HG02642 (cell line): ENCODE data around the gene SMIM10L2A.
"Not testable (repeated sequence)": the region's sequence is repeated elsewhere in the genome, so short reads cannot be mapped to it uniquely, and the experiment has no call there.

ENCODE experiments used
- ATAC-seq: cut with Tn5 transposase; IDR thresholded peaks from one replicate; pipeline ENCODE4 v1.9.1; 2021; ENCODE audit warnings: mild to moderate bottlenecking; ENCODE audit not compliant: unreplicated experiment, poor library complexity

SMIM10L2A gene

DNA sequence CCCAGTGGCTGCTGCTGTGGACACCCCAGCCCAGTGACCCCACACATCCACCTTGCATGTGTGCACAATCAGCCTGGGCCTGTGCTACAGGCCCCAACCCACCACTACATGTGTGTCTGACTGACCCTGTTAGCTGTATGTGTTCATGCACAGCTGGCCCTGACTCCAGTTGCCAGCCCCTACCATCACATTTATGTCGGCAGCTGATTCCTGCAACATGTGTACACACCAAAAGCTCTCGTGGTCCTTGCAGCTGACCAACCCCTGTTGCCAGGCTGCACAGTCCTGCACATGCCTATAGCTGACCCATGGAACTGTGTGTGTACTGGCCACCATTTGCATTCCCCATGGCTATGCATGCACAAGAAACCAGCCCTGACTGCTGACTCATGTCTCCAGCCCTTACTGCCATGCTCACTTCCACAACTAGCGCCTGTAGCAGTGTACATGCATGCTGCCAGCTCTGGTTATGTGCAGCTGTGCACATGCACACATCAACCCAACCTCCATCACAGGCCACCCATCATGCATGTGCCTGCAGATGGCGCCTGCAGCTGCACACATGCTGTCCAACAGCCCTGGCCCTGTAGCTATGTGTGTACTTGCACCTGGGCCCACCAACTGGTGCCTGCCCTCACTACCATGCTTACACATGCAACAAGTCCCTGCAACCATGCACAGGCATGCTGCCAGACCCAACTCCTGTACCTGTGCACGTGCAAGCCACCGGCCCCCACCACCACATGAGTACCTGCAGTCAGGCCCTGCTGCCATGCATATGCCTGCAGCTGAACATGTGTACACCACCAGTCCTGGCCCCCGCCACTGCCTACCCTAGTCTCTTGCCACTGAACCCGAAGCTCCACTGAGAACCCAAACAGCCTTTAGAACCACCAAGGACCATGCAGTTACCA lies 28.1 kb downstream of the SMIM10L2A start:
- ATAC-seq: no peak

GRCh38 chrX:135453381-135453780 lies 31.6 kb downstream of the SMIM10L2A start:
- no peak for ATAC-seq

- no peak for ATAC-seq
Measured at GRCh38 chrX:135454816-135455215, 33.1 kb downstream of the SMIM10L2A start.

GRCh38 chrX:135461756-135462155 lies 40.0 kb downstream of the SMIM10L2A start:
- ATAC-seq: not testable (repeated sequence)

DNA sequence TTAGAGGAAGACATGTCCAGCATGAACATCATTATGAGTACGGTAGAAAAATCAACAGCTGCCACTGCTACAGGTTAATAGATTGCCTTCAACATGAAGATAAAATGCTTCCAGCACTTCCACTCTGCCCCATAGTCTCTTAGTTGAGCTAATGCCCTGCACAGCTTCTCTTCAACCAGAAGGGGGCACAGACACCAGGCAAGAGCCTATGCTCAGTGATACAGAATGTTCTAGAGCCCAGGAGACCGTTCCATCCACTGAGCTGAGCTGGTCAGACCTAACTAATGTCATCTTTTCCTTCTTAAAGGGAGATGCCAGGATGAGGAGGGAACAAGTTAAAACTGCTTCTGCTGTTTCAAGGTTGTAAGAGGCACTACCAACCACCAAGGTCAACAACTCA lies 42.2 kb downstream of the SMIM10L2A start:
- no peak for ATAC-seq

DNA sequence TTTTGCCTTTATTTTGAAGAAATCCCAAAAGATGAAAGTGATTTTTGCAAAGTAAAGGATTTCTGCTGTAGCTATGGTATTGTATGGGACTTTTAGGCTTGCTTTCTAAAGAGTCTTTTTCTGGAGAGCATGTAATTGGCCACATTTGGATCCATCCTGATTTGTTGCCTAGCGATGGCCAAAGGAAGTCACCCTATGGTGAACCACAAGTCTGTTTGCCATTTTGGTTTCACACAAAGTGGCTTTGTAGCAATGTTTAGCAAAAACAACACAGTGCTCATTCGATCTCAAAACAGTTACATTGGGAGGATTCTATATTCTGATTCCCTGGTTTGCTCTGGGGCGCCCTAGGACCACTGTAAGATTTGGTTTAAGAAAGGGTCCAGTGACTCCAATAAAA lies 54.6 kb downstream of the SMIM10L2A start:
- no peak for ATAC-seq

- ATAC-seq: no peak
Measured at GRCh38 chrX:135477576-135477975, 55.8 kb downstream of the SMIM10L2A start.
